Measurements from ENCODE around the gene B4GALT5.
A peak's percentile ranks its signal among the peaks of the same experiment; 100 is the strongest.

Gene B4GALT5

GRCh38 chr20:49711667-49711987, 2.1 kb downstream of the B4GALT5 start:
- H3K9me3 ChIP-seq (ENCODE audit: insufficient read depth, low read depth, low read length): no peaks in the 10 kb centered on the region
- H3K36me3 ChIP-seq (ENCODE audit: insufficient read depth, low read length): no peaks in the 10 kb centered on the region
- H4K20me1 ChIP-seq (ENCODE audit: insufficient read depth, low read length, poor library complexity, severe bottlenecking): peaks cover 52% of the 10 kb centered on the region
- peak overlapping the region; percentile 95 for H3K4me3 ChIP-seq (ENCODE audit: low read length, poor library complexity, severe bottlenecking)
- H3F3A ChIP-seq (ENCODE audit: low read depth): no peaks in the 10 kb centered on the region; the same call in 1 of the 2 replicates
- no peaks in the 10 kb centered on the region for H3K9me2 ChIP-seq (replicated peaks; ENCODE audit: low read depth, low read length)
- H3K4me2 ChIP-seq (ENCODE audit: low read depth, low read length, poor library complexity, severe bottlenecking): peak overlapping the region; percentile 87
- no peak for TF ChIP-seq CTCF (conservative IDR thresholded peaks at IDR 0.05; ENCODE audit: low read length)
- TF ChIP-seq EZH2phosphoT487 (IDR thresholded peaks at IDR 0.05; ENCODE audit: borderline replicate concordance): no peak
- H2AFZ ChIP-seq (ENCODE audit: low read length): no peak overlapping the region
- H3K79me2 ChIP-seq (ENCODE audit: insufficient read depth, low read length): peaks cover 64% of the 10 kb centered on the region
- H3K9ac ChIP-seq (ENCODE audit: low read depth, low read length, poor library complexity, severe bottlenecking): peak overlapping the region; percentile 90
- H3K27me3 ChIP-seq (ENCODE audit: insufficient read depth, low read length, poor library complexity, severe bottlenecking): no peaks in the 10 kb centered on the region
- peaks cover 47% of the 10 kb centered on the region for H3K4me1 ChIP-seq (ENCODE audit: insufficient read depth, low read length, poor library complexity, severe bottlenecking)

- Histone ChIP-seq H3K9ac (ENCODE audit: low read depth, low read length, poor library complexity, severe bottlenecking) (peak overlapping the region; percentile 90), H3K36me3 (ENCODE audit: insufficient read depth, low read length) (no peaks in the 10 kb centered on the region), H3K79me2 (ENCODE audit: insufficient read depth, low read length) (peaks cover 69% of the 10 kb centered on the region), H3K9me3 (ENCODE audit: insufficient read depth, low read depth, low read length) (no peaks in the 10 kb centered on the region), H3K27me3 (ENCODE audit: insufficient read depth, low read length, poor library complexity, severe bottlenecking) (no peaks in the 10 kb centered on the region), H3K4me2 (ENCODE audit: low read depth, low read length, poor library complexity, severe bottlenecking) (peak overlapping the region; percentile 87), H4K20me1 (ENCODE audit: insufficient read depth, low read length, poor library complexity, severe bottlenecking) (peaks cover 55% of the 10 kb centered on the region), H3K9me2 (replicated peaks; ENCODE audit: low read depth, low read length) (no peaks in the 10 kb centered on the region), H3F3A (ENCODE audit: low read depth) (no peaks in the 10 kb centered on the region; the same call in 1 of the 2 replicates), H2AFZ (ENCODE audit: low read length) (no peak overlapping the region), H3K4me1 (ENCODE audit: insufficient read depth, low read length, poor library complexity, severe bottlenecking) (peaks cover 48% of the 10 kb centered on the region), H3K4me3 (ENCODE audit: low read length, poor library complexity, severe bottlenecking) (peak overlapping the region; percentile 95)
- TF ChIP-seq EZH2phosphoT487 (IDR thresholded peaks at IDR 0.05; ENCODE audit: borderline replicate concordance) (no peak), CTCF (conservative IDR thresholded peaks at IDR 0.05; ENCODE audit: low read length) (no peak)
Observed at GRCh38 chr20:49710971-49711666, 2.6 kb downstream of the B4GALT5 start.

- Histone ChIP-seq H3K4me3 (ENCODE audit: low read length, poor library complexity, severe bottlenecking) (no peak overlapping the region), H4K20me1 (ENCODE audit: insufficient read depth, low read length, poor library complexity, severe bottlenecking) (peaks cover 59% of the 10 kb centered on the region), H3K4me2 (ENCODE audit: low read depth, low read length, poor library complexity, severe bottlenecking) (peak overlapping the region; percentile 35)
Observed at GRCh38 chr20:49707118-49707517, 6.6 kb downstream of the B4GALT5 start.

More at GRCh38 chr20:49707118-49707517, 6.6 kb downstream of the B4GALT5 start:
- Histone ChIP-seq H3K36me3 (ENCODE audit: insufficient read depth, low read length) (no peaks in the 10 kb centered on the region), H3K27me3 (ENCODE audit: insufficient read depth, low read length, poor library complexity, severe bottlenecking) (no peaks in the 10 kb centered on the region), H3F3A (ENCODE audit: low read depth) (no peaks in the 10 kb centered on the region; the same call in 1 of the 2 replicates), H3K4me1 (ENCODE audit: insufficient read depth, low read length, poor library complexity, severe bottlenecking) (peaks cover 47% of the 10 kb centered on the region), H3K79me2 (ENCODE audit: insufficient read depth, low read length) (peaks cover 92% of the 10 kb centered on the region), H2AFZ (ENCODE audit: low read length) (no peak overlapping the region), H3K9me2 (replicated peaks; ENCODE audit: low read depth, low read length) (no peaks in the 10 kb centered on the region), H3K9ac (ENCODE audit: low read depth, low read length, poor library complexity, severe bottlenecking) (no peak overlapping the region), H3K9me3 (ENCODE audit: insufficient read depth, low read depth, low read length) (no peaks in the 10 kb centered on the region)
- TF ChIP-seq CTCF (conservative IDR thresholded peaks at IDR 0.05; ENCODE audit: low read length): no peak
- TF ChIP-seq EZH2phosphoT487 (IDR thresholded peaks at IDR 0.05; ENCODE audit: borderline replicate concordance): no peak

Measured in Loucy (cell line).